Activated T-cell treated with anti-CD3 and anti-CD28 coated beads for 4 hours (primary cell): Measurements from ENCODE around the gene RADIL.
"Not testable (repeated sequence)": the region's sequence is repeated elsewhere in the genome, so short reads cannot be mapped to it uniquely, and the experiment has no call there.

Source experiments
- DNase-seq: peaks from one replicate; pipeline ENCODE4 v3.0.0-alpha.2; 2020

The RADIL gene

DNA sequence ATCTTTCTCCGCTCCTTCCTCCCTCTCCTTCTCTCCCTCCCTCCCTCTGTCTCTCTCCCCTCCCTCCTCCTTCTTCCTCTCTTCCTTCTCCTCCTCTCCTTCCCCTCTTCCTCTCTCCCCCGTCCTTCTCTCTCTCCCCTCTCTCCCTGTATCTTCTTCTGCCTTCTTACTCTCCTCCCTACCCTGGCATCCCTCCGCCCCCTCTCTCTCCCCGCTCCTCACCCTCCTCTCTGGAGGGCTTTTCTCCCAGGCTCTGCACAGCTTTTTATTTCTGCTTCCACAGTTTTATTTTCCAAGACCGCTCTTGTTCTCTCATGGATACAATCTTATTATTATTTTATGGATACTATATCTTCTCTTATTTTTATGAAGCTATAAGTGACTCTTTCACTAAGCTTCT, 75.5 kb downstream of the RADIL start:
- DNase-seq = no peak

DNA sequence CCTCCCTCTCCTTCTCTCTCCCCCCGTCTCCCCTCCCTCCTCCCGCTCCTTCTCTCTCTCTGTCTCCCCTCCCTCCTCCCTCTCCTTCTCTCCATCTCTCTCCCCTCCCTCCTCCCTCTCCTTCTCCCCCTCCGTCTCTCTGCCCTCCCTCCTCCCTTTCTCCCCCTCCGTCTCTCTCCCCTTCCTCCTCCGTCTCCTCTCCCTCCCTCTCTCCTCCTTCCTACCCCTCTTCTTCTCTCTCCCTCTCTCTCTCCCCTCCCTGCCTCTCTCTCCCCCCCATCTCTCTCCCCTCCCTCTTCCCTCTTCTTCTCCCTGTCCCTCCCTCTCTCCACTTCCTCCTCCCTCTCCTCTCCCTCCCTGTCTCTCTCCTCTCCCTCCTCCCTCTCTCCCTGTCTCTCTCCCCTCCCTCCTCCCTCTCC, 75.9 kb downstream of the RADIL start:
- no peak for DNase-seq

DNA sequence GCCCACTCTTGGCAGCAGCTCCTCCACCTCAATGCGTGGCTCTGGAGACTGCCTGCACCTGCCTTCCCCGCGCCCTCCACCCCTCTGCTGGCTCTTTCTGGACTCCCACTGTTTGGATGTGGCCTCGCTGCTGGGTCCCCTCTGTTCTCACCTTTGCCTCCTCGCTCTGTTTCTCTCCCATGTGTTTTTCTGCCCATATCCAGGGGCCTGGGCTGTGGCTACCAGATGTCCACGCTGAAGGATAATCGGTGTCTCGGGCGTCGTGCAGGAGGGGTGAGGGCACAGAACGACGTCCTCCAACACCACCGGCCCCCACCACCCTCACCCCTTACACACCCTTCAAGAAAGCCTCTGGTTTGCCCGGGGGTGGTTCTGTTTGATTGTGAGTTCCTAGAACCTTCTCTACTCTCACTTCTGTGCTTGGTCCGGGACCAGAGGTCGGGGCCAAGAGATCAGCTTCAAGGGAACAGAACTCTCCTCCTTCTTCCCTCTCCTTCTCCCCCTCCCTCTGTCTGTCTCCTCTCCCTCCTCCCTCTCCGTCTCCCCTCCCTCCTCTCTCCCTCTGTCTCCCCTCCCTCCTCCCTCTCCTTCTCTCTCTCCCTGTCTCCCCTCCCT, 76.4 kb downstream of the RADIL start:
- DNase-seq = no peak

DNA sequence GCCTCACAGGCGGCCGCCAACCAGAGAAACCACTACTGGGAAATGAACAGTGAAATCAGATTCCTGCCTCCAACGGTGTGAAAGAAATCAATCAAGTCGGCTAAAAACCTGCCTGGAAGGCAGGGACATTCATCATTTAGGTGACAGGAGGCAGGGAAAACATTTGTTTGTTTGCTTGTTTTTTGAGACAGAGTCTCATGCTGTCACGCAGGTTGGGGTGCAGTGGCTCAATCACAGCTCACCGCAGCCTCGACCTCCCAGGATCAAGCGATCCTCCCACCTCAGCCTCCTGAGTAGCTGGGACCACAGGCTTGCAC, 77.6 kb downstream of the RADIL start:
- no peak for DNase-seq

DNA sequence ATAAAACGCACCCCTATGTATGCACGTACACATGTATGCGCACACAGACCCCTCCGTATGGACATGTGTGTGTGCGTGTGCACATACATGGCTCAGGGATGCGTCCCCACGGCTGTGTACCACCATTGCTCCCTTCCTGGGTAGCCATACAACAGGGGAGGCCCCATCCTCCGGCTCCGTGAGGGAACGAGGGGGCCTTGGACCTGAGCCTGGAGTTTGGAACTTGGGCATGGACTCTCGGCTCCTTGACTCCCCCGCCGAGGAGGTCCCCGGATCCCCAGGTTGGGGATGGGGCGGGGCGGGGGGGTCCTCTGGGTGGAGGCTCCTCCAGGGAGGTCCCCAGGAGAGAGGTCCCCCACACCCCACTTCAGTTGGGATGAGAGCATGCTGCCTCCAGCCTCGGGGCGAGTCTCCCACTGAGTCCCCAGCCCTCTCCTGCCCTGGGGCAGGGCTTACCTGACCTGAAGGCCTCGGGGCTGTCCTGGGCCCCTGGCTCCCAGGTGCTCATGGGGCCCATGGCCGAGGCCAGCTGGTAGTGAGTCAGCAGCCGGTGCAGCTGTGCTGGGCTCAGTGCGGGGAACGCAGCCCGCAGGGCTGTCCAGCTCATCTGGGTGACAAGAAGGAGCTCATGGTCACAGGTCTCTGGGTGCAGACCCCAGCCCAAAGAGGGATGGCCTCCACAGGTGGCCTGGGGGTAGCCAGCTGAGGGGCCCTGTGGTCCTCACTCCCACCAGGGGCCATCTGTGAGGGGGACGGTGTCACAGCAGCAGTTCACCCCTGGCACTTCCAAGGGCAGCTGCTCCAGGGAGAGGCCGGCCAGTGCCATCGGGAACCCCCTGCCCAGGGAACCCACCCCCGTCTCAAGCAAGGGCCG, 78.2 kb downstream of the RADIL start:
- DNase-seq = no peak

DNA sequence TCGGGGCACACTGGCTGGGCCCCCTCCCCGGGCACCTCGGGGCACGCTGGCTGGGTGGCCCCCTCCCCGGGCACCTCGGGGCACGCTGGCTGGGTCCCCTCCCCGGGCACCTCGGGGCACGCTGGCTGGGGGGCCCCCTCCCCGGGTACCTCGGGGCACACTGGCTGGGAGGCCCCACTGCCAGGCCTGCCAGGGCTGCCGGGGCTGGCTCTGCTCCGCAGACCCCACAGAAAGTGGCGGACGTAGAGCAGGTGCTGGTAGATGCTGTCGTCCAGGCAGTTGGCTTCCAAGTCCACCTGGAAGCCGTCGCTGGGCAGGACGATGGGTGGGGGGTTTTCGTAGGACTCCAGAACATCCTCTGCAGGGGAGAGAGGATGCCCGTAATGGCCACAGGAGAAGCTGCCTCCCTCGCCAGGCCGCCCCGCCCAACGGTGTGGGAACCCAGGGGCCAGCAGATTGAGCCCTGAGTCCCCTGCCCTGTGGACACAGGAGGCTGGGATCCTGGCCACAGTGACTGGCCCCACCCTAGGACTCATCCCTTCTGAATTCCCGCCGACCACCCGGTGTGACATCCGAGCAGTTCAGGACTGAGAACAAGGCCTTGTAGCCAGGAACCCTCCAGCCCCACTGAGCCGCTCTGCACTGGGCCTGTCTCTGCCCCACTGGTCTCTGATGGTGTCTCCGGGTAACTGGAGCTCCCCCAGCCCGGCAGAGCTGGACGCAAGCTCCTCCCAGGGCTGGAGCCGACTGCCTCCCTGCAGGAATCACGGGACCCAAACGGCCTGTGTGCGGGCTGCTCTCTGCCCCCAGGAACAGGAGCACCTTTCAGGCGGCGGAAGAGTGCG, 79.9 kb downstream of the RADIL start:
- no peak for DNase-seq

DNA sequence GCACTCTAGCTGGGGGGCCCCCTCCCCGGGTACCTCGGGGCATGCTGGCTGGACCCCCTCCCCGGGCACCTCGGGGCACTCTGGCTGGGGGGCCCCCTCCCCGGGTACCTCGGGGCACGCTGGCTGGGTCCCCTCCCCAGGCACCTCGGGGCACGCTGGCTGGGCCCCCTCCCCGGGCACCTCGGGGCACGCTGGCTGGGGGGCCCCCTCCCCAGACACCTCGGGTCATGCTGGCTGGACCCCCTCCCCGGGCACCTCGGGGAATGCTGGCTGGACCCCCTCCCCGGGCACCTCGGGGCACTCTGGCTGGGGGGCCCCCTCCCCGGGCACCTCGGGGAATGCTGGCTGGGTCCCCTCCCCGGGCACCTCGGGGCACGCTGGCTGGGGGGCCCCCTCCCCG, 80.9 kb downstream of the RADIL start:
- DNase-seq = not testable (repeated sequence)

DNA sequence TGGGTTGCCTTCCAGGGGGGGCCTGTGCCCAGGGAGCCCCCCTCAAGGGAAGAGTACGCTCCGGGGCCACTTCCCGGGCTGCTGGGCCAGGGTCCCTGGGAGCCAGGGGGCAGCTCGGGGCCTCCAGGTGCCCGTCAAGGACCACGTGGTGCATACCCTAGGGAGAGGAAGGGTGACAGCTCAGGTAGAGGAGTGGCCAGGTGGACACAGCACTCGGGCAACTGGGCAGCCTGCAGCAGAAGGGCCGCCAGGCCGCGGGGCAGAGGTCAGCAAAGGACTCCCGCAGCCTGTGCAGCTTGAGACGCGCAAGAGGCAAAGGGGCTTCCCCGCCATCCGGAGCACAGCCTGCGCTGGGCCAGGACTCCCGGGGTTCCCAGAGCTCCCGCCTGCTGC, 81.7 kb downstream of the RADIL start:
- no peak for DNase-seq

DNA sequence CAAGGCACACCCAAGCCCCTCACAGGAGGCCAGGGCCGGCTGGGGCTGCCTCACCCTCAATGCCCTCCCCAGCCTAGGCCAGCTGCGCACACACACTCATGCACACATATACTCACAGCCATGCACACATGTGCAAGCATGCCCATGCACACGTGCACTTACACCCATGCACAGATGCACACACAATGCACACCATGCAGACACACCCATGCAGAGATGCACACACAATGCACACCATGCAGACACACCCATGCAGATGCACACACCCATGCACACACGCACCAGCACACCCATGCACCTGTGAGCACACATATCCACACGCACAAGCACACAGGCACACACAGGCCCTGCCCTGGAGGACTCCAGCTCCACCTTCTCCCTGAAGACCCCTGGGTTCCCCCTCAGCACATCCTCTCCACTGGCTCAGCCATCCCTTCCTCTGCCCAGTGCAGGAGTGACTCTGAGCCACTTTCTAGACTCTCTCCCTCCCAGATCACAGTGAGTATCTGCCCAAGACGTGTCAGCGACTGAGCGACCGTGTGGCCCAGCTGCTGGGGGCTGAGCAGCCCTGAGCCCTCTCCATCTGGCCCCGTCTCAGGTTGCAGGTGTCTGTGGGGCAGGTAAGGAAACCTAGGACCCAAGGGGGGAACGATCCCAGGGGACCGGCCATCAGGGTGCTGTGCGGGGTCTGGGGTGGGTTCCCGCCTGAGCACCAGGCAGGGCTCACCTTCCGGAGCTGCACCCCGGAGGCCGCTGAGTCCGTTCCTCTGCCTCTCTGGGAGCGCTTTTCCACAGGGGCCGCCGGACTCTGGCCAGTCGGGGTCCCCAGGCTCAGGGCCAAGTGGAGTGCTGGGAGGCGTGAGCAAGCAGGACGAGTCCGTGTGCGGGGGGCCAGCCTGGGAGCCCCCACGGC, 82.3 kb downstream of the RADIL start:
- DNase-seq = no peak

DNA sequence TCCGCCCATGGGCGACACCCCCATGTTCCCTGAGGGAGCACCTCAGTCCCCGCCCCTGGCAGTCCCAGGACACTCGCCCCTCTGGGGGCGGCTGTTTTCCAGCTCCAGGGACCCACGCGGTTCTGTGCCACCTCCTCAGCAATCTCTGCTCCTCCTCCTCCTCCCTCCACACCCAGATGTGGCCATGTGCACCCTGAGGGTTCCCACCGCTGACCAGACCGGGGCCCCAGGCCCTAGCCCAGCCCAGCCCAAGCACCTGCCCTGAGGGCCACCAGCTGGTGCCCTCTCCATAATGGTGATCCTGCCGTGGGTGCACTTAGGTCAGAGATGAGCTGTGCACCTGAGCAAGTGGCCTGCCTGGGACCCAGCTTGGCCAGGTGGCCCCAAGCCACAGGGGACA, 83.0 kb downstream of the RADIL start:
- no peak for DNase-seq

DNA sequence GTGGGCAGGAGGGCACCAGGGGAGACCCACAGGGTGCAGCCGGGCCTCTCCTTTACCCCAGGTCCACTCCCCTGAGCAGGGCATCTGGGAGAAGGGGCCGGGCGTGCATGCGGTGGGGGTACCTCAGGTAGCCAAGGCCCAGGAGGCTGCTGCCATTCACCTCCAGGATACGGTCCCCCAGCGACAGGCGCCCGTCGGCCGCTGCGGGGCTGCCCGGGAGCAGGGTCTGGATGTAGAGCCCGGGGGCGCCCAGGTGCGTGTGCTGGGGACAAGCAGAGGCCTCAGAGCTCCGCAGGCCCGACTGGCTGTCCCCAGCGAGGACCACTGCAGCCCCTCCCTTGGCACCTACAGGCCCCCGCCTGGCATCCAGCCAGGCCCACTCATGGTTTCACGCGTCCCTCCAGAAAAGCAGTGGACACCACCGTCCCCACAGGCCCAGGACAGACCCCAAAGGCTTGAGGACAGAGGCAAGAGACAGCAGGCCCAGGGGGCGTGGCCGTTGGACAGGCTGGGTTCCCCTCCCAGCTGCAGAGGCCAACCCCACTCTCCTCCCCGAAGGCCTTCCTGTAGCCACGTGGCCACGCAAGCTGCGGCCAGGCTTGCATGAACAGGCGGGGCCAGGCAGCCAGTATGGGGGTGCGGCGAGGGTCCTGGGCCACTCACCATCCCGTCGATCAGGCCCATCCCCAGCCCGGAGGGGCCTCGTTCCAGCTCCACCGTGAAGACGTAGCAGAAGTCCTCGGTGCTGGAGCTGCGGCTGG, 83.8 kb downstream of the RADIL start:
- no peak for DNase-seq

DNA sequence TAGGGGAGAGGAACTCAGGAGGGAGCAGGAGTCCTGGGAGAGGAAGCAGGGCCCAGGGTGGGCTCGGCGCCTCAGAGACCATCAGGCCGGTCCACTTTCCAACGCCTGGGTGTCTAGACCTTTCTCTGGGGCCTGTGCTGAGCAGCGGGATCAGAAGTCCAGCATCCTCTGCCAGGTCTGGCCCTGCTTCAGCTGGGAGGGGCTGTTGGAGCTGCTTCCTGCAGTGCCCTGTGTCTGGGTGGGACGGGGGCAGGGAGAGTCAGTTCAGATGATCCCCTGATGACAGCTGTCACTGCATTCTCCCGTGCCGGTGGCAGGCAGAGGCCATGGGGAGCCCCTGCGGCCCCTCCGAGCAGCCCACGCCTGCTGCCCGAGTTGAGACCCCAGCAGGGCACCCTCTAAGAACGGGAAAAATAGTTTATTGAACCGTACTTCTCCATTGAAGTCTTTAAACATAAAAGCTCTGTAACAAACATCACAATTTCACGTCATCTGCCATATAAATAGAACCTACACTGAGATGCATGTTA, 84.7 kb downstream of the RADIL start:
- no peak for DNase-seq

DNA sequence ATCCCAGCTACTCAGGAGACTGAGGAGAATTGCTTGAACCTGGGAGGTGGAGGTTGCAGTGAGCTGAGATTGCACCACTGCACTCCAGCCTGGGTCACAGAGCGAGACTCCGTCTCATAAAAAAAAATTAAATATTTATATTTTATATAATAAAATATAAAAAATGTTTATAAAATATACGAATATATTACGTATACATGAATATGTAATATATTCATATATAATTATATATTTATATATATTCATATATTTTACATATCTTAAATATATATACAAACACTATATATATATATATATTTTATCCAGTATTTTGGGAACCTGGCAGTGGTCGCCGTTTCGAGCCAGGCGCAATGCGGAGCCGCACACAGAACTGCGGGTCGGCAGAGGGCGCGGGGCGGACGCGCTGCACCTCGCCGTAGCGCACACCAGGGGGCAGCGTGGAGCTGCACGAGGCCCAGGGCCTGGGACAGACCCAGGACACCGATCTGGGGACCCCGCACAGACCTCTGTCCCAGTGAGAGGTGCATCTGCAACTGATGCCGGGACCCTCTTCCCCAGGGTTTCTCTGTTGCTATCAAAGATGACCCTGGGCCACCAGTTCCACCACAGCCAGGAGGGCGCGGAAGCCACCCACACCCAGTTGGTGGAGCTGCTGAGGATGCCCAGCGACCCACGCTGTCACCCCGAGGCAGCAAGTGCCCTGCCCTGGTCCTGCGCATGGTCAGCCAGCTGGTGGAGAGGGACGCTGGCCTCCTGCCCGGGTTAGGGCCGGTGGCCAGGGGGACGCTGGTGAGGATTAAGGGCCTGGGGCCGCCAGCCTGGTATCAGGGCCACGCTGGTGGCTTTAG, 85.4 kb downstream of the RADIL start:
- peak; percentile 49 for DNase-seq

DNA sequence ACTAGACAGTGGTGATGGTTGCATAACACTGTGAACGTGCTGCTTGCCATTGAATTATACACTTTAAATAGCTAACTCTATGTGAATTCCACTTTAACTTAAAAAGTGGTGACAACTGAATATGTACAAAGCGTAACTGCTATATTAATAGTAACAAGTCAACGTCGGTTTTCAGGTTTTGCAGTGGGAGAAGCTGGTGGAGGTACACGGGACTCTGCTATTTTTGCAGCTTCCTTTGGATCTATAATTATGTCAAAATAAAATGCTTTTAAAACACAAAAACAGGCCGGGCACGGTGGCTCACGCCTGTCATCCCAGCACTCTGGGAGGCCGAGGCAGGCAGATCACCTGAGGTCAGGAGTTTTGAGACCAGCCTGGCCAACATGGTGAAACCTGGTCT, 87.1 kb downstream of the RADIL start:
- no peak for DNase-seq

DNA sequence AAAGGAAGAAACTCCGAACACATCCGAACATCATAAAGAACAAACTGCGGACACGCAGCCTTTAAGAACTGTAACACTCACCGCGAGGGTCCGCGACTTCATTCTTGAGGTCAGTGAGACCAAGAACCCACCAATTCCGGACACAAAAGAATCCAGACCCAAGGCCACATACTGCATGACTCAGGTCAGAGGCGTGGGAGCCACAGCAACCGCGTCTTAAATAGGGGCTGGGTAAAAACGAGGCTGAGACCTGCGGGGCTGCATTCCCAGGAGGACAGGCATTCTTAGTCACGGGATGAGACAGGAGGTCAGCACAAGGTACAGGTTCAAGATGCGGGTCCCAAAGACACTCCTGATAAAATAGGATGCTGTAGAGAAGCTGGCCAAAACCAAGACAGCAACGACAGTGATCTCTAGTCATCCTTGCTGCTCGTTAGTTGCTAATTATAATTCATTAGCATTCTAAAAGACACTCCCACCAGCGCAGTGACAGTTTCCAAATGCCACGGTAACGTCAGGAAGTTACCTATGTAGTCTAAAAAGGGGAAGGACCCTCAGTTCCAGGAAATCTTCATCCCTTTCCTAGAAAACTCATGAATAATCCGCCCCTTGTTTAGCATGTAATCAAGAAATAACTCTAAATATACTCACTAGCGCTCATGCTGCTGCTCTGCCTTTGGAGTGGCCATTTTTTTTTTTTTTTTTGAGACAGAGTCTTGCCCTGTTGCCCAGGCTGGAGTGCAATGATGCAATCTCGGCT, 88.7 kb downstream of the RADIL start:
- no peak for DNase-seq

DNA sequence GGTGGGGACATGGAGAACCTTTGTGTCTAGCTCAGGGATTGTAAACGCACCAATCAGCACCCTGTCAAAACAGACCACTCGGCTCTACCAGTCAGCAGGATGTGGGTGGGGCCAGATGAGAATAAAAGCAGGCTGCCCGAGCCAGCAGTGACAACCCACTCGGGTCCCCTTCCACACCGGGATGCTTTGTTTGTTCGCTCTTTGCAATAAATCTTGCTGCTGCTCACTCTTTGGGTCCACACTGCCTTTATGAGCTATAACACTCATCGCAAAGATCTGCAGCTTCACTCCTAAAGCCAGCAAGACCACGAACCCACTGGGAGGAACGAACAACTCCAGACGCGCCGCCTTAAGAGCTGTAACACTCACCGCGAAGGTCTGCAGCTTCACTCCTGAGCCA, 89.3 kb downstream of the RADIL start:
- not testable (repeated sequence) for DNase-seq

DNA sequence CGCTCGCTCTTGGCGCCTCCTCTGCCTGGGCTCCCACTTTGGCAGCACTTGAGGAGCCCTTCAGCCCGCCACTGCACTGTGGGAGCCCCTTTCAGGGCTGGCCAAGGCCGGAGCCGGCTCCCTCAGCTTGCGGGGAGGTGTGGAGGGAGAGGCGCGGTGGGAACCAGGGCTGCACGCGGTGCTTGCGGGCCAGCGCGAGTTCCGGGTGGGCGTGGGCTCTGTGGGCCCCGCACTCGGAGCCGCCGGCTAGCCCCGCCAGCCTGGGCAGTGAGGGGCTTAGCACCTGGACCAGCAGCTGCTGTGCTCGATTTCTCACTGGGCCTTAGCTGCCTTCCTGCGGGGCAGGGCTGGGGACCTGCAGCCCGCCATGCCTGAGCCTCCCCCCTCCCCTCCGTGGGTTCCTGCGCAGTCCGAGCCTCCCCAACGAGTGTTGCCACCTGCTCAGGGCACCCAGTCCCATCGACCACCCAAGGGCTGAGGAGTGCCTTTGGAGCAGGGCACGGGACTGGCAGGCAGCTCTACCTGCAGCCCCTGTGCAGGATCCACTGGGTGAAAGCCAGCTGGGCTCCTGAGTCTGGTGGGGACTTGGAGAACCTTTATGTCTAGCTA, 90.0 kb downstream of the RADIL start:
- DNase-seq = not testable (repeated sequence)

DNA sequence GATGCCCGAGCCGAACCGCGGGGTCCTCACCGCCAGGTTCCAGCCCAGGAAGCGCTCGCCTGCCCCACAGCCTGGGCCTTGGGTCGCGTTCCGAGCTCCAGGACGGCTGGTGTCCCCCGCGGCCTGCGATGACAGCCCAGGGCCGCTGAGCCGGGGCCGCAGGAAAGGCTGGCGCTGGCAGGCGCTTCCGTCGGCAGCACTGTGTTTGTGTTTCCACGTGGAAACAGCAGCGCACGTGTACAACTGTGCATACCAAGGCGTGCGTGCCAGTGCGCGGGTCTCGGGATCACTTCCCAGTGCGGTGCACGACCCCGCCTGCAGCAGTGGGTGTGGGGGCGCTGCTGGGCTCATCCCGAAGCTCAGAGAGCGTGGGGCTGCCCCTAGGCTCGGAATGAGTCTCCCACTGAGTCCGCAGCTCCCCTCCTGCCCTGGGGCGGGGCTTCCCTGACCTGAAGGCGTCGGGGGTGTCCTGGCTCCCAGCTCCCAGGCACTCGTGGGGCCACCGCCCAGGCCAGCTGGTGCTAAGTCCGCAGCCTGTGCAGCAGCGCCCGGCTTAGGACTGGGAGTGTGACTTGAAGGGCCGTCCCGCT, 90.9 kb downstream of the RADIL start:
- no peak for DNase-seq
